ENCODE results near the gene KNDC1. TPM values are rescaled to one million over a fixed set of nuclear protein-coding genes. Genes with fewer than 3 reads are reported as not detected.

The KNDC1 gene
- total and polyA plus RNA-seq, 8 donors = 2.5 to 10.4 (median 4.0) TPM

GRCh38 chr10:133224076-133224475 lies 64.1 kb downstream of the KNDC1 start:
- Histone ChIP-seq H3K4me1 (no peaks in the 10 kb centered on the region), H3K36me3 (no peaks in the 10 kb centered on the region), H3K27me3 (peaks cover 11 to 70% of the 10 kb centered on the region in 2 donors), H3K27ac (no peak overlapping the region), H3K9me3 (no peaks in the 10 kb centered on the region), H3K4me3 (no peak overlapping the region)
- intact Hi-C loops (cut with DNase I) = no loop called here
- no peak for TF ChIP-seq CTCF (IDR thresholded peaks at IDR 0.05)
- no peak for DNase-seq
- no peak for ATAC-seq

- no peaks in the 10 kb centered on the region for H3K36me3 ChIP-seq
- peaks cover 19 to 70% of the 10 kb centered on the region in 2 donors for H3K27me3 ChIP-seq
- no peak for TF ChIP-seq CTCF (IDR thresholded peaks at IDR 0.05)
- peak; percentile 92 for ATAC-seq
- peak in 2 of 4 donors; percentile 35 to 64 for DNase-seq
- no peaks in the 10 kb centered on the region for H3K9me3 ChIP-seq
- H3K4me1 ChIP-seq = peaks cover 0 to 2% of the 10 kb centered on the region in 2 donors
- H3K4me3 ChIP-seq = peak overlapping the region in 1 of 2 donors; percentile 7
- intact Hi-C loops (cut with DNase I) = no loop called here
- no peak overlapping the region for H3K27ac ChIP-seq
These were observed 64.8 kb downstream of the KNDC1 start for GRCh38 chr10:133224756-133225372.

GRCh38 chr10:133225707-133226191 lies 65.7 kb downstream of the KNDC1 start:
- Histone ChIP-seq H3K36me3 (no peaks in the 10 kb centered on the region), H3K4me1 (peaks cover 0 to 11% of the 10 kb centered on the region in 2 donors), H3K27me3 (peaks cover 27 to 71% of the 10 kb centered on the region in 2 donors), H3K4me3 (no peak overlapping the region), H3K27ac (no peak overlapping the region), H3K9me3 (no peaks in the 10 kb centered on the region)
- intact Hi-C loops (cut with DNase I) = no loop called here
- ATAC-seq = no peak
- no peak for DNase-seq
- TF ChIP-seq CTCF (IDR thresholded peaks at IDR 0.05) = no peak

GRCh38 chr10:133226251-133226808 lies 66.3 kb downstream of the KNDC1 start:
- intact Hi-C loops (cut with DNase I) = no loop called here
- Histone ChIP-seq H3K27ac (no peak overlapping the region), H3K4me3 (no peak overlapping the region), H3K9me3 (no peaks in the 10 kb centered on the region), H3K27me3 (peaks cover 33 to 71% of the 10 kb centered on the region in 2 donors), H3K4me1 (peaks cover 0 to 14% of the 10 kb centered on the region in 2 donors), H3K36me3 (no peaks in the 10 kb centered on the region)
- no peak for ATAC-seq
- DNase-seq = no peak
- TF ChIP-seq CTCF (IDR thresholded peaks at IDR 0.05) = no peak

GRCh38 chr10:133227256-133227655 lies 67.2 kb downstream of the KNDC1 start:
- peaks cover 41 to 80% of the 10 kb centered on the region in 2 donors for H3K27me3 ChIP-seq
- intact Hi-C loops (cut with DNase I) = no loop called here
- no peak overlapping the region for H3K27ac ChIP-seq
- DNase-seq (no peak), ATAC-seq (no peak)
- H3K4me3 ChIP-seq = no peak overlapping the region
- peaks cover 0 to 14% of the 10 kb centered on the region in 2 donors for H3K4me1 ChIP-seq
- H3K36me3 ChIP-seq = no peaks in the 10 kb centered on the region
- no peak for TF ChIP-seq CTCF (IDR thresholded peaks at IDR 0.05)
- H3K9me3 ChIP-seq = no peaks in the 10 kb centered on the region

Measured in left lung (tissue), 10 donors.